ENCODE results near the gene CALD1. TPM values are rescaled to one million over a fixed set of nuclear protein-coding genes. Genes with fewer than 3 reads are reported as not detected.

The CALD1 gene
- total and polyA plus RNA-seq, 2 experiments from 2014 or later, result 22.6 to 135 TPM

GRCh38 chr7:134888141-134888740, 108.8 kb downstream of the CALD1 start:
- H3K27ac ChIP-seq, result no peak overlapping the region
- H3K4me3 ChIP-seq, result no peak overlapping the region
- H3K36me3 ChIP-seq, result no peaks in the 10 kb centered on the region
- peak in 1 of 2 donors; percentile 19 for DNase-seq (ENCODE audit: low read depth in 1 of 2, low spot score in 1 of 2)
- H3K9me3 ChIP-seq (ENCODE audit: low read depth), result no peaks in the 10 kb centered on the region
- no peak for TF ChIP-seq CTCF (IDR thresholded peaks at IDR 0.05; ENCODE audit: low read depth, low read length)
- H3K4me1 ChIP-seq (ENCODE audit: low read depth), result peaks cover 20% of the 10 kb centered on the region
- no peaks in the 10 kb centered on the region for H3K27me3 ChIP-seq

- Histone ChIP-seq H3K27ac (peak overlapping the region; percentile 82), H3K36me3 (no peaks in the 10 kb centered on the region), H3K9me3 (ENCODE audit: low read depth) (no peaks in the 10 kb centered on the region), H3K4me1 (ENCODE audit: low read depth) (peaks cover 20% of the 10 kb centered on the region), H3K27me3 (no peaks in the 10 kb centered on the region), H3K4me3 (peak overlapping the region; percentile 48)
- TF ChIP-seq CTCF (IDR thresholded peaks at IDR 0.05; ENCODE audit: low read depth, low read length), result no peak
- peak in 1 of 2 donors; percentile 56 for DNase-seq (ENCODE audit: low read depth in 1 of 2, low spot score in 1 of 2)
Observed at GRCh38 chr7:134890246-134891240, 111.1 kb downstream of the CALD1 start.

- peak overlapping the region; percentile 82 for H3K27ac ChIP-seq
- H3K9me3 ChIP-seq (ENCODE audit: low read depth), result no peaks in the 10 kb centered on the region
- TF ChIP-seq CTCF (IDR thresholded peaks at IDR 0.05; ENCODE audit: low read depth, low read length), result no peak
- DNase-seq (ENCODE audit: low read depth in 1 of 2, low spot score in 1 of 2), result peak; percentile 72 to 98
- H3K4me1 ChIP-seq (ENCODE audit: low read depth), result peaks cover 13% of the 10 kb centered on the region
- no peaks in the 10 kb centered on the region for H3K27me3 ChIP-seq
- H3K4me3 ChIP-seq, result peak overlapping the region; percentile 48
- no peaks in the 10 kb centered on the region for H3K36me3 ChIP-seq
Observed at GRCh38 chr7:134891262-134891695, 111.8 kb downstream of the CALD1 start.

- Histone ChIP-seq H3K9me3 (ENCODE audit: low read depth) (no peaks in the 10 kb centered on the region), H3K36me3 (no peaks in the 10 kb centered on the region), H3K27ac (peak overlapping the region; percentile 82), H3K4me1 (ENCODE audit: low read depth) (peaks cover 6% of the 10 kb centered on the region), H3K4me3 (peak overlapping the region; percentile 48), H3K27me3 (no peaks in the 10 kb centered on the region)
- DNase-seq (ENCODE audit: low read depth in 1 of 2, low spot score in 1 of 2), result peak in 1 of 2 donors; percentile 70
- TF ChIP-seq CTCF (IDR thresholded peaks at IDR 0.05; ENCODE audit: low read depth, low read length), result no peak
Observed at GRCh38 chr7:134891696-134892678, 112.6 kb downstream of the CALD1 start.

GRCh38 chr7:134892963-134893362, 113.5 kb downstream of the CALD1 start:
- no peak overlapping the region for H3K4me3 ChIP-seq
- DNase-seq (ENCODE audit: low read depth in 1 of 2, low spot score in 1 of 2), result no peak
- no peaks in the 10 kb centered on the region for H3K36me3 ChIP-seq
- no peak for TF ChIP-seq CTCF (IDR thresholded peaks at IDR 0.05; ENCODE audit: low read depth, low read length)
- H3K27me3 ChIP-seq, result no peaks in the 10 kb centered on the region
- no peaks in the 10 kb centered on the region for H3K9me3 ChIP-seq (ENCODE audit: low read depth)
- peaks cover 4% of the 10 kb centered on the region for H3K4me1 ChIP-seq (ENCODE audit: low read depth)
- H3K27ac ChIP-seq, result no peak overlapping the region

Data from cardiac muscle cell (in vitro differentiated cells and primary cell).